ENCODE results near the gene LRRC42. TPM values are rescaled to one million over a fixed set of nuclear protein-coding genes. Genes with fewer than 3 reads are reported as not detected.

The LRRC42 gene
- total and polyA plus RNA-seq, 10 of the 15 experiments (the other 5 are each of a cell fraction or from before 2014, with no cell fraction given), result 11.0 to 34.4 (median 23.0) TPM

DNA sequence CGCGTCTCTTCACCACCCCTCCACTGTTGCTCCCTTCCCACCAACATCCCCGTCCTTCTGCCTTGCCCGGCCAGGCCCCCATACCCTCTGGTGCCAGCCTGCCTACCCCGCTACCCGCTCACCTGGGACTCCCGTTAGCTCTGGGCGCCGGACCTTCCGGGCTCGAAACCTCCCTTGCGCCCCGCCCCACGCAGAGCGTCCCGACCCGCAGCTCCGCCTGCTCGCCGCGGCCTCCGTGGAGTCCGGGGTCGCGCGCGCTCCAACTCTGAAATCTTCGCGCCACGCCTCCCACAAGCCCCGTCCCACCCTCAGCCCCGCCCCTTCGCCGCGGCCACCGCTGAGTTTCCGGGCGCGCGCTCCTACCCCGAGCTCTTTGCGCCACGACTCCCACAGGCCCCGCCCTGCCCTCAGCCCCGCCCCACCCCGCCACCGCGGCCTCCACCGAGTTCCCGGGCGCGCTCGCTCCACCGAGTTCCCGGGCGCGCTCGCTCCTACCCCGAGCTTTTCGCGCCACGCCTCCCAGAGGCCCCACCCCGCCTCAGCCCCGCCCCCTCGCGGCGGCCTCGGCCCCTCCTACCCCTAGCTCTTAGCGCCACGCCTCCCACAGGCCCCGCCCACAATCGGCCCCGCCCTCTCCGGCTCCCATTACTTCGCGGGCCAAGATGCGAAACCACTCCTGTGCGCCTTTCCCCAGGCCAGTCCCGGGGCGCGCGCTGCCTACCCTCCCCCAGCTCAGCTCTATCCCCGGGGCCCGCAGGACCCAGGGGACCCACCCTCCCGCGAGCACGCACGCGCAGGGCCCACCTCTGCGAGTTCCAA lies 508 bp upstream of the LRRC42 start, which contains the start of gene IFT25 (continued):
- TF ChIP-seq PKNOX1 (IDR thresholded peaks at IDR 0.05) (no peak), SMARCA5 (IDR thresholded peaks at IDR 0.05) (peak; percentile 67; the same call in 1 of the 2 replicates), CBX3 (IDR thresholded peaks at IDR 0.05; ENCODE audit: borderline replicate concordance, low read depth) (no peak), MYB (IDR thresholded peaks at IDR 0.05; ENCODE audit: borderline replicate concordance, low read depth, low read length) (no peak), YBX1 (IDR thresholded peaks at IDR 0.05) (no peak), RAD51 (IDR thresholded peaks at IDR 0.05) (no peak), SMAD5 (IDR thresholded peaks at IDR 0.05; ENCODE audit: low read depth) (0 out of 2 replicates have a peak, but pooled peaks have one; percentile 50), NFXL1 (IDR thresholded peaks at IDR 0.05; ENCODE audit: borderline replicate concordance) (no peak), PBX3 (IDR thresholded peaks at IDR 0.05; ENCODE audit: insufficient replicate concordance, low read depth, low read length) (no peak), ZNF217 (IDR thresholded peaks at IDR 0.05) (no peak), FOS (IDR thresholded peaks at IDR 0.05; ENCODE audit: borderline replicate concordance, extremely low read depth, insufficient read length) (no peak), GATAD2B (conservative IDR thresholded peaks at IDR 0.05; ENCODE audit: low read depth) (peak; percentile 73), CEBPB (IDR thresholded peaks at IDR 0.05; ENCODE audit: borderline replicate concordance in 1 of 2, low read depth in 2 of 2, low read length in 2 of 2) (no peak), NR2F1 (conservative IDR thresholded peaks at IDR 0.05) (no peak; the same call in 1 of the 2 replicates), MXI1 (IDR thresholded peaks at IDR 0.05; ENCODE audit: low read depth, low read length) (peak; percentile 58; the same call in 1 of the 2 replicates), BACH1 (IDR thresholded peaks at IDR 0.05; ENCODE audit: borderline replicate concordance) (peak; percentile 95), NR2C2 (IDR thresholded peaks at IDR 0.05; ENCODE audit: borderline replicate concordance, control insufficient read depth, insufficient read length, low read depth) (no peak), KAT2A (conservative IDR thresholded peaks at IDR 0.05; ENCODE audit: control insufficient read depth, low read depth, low read length) (no peak), BMI1 (IDR thresholded peaks at IDR 0.05; ENCODE audit: borderline replicate concordance) (no peak), MTA3 (IDR thresholded peaks at IDR 0.05; ENCODE audit: borderline replicate concordance, low read length) (no peak), SMAD1 (IDR thresholded peaks at IDR 0.05; ENCODE audit: low read depth, partially characterized antibody) (no peak)
- TF ChIP-seq, protein P1, sequence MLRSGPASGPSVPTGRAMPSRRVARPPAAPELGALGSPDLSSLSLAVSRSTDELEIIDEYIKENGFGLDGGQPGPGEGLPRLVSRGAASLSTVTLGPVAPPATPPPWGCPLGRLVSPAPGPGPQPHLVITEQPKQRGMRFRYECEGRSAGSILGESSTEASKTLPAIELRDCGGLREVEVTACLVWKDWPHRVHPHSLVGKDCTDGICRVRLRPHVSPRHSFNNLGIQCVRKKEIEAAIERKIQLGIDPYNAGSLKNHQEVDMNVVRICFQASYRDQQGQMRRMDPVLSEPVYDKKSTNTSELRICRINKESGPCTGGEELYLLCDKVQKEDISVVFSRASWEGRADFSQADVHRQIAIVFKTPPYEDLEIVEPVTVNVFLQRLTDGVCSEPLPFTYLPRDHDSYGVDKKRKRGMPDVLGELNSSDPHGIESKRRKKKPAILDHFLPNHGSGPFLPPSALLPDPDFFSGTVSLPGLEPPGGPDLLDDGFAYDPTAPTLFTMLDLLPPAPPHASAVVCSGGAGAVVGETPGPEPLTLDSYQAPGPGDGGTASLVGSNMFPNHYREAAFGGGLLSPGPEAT (IDR thresholded peaks at IDR 0.05; ENCODE audit: low read depth), result no peak
- TF ChIP-seq, protein P2, sequence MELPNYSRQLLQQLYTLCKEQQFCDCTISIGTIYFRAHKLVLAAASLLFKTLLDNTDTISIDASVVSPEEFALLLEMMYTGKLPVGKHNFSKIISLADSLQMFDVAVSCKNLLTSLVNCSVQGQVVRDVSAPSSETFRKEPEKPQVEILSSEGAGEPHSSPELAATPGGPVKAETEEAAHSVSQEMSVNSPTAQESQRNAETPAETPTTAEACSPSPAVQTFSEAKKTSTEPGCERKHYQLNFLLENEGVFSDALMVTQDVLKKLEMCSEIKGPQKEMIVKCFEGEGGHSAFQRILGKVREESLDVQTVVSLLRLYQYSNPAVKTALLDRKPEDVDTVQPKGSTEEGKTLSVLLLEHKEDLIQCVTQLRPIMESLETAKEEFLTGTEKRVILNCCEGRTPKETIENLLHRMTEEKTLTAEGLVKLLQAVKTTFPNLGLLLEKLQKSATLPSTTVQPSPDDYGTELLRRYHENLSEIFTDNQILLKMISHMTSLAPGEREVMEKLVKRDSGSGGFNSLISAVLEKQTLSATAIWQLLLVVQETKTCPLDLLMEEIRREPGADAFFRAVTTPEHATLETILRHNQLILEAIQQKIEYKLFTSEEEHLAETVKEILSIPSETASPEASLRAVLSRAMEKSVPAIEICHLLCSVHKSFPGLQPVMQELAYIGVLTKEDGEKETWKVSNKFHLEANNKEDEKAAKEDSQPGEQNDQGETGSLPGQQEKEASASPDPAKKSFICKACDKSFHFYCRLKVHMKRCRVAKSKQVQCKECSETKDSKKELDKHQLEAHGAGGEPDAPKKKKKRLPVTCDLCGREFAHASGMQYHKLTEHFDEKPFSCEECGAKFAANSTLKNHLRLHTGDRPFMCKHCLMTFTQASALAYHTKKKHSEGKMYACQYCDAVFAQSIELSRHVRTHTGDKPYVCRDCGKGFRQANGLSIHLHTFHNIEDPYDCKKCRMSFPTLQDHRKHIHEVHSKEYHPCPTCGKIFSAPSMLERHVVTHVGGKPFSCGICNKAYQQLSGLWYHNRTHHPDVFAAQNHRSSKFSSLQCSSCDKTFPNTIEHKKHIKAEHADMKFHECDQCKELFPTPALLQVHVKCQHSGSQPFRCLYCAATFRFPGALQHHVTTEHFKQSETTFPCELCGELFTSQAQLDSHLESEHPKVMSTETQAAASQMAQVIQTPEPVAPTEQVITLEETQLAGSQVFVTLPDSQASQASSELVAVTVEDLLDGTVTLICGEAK (IDR thresholded peaks at IDR 0.05; ENCODE audit: borderline replicate concordance), result no peak
